Sciatic nerve (tissue), 2 donors: ENCODE measurements around the gene PKM. TPM values are rescaled to one million over a fixed set of nuclear protein-coding genes. Genes with fewer than 3 reads are reported as not detected.
A peak's percentile ranks its signal among the peaks of the same experiment; 100 is the strongest.

ENCODE experiments used
- ATAC-seq: fragments of 200-7000 bp; cut with Tn5 transposase; one replicate; pipeline ENCODE4 v1.9.1; 2020; ENCODE audit warnings: mild to moderate bottlenecking, moderate library complexity
- DNase-seq: peaks from one replicate; pipeline ENCODE4 v3.0.0-alpha.2; 2020; ENCODE audit warnings: low spot score
- intact Hi-C: fragments of 100-400 bp; cut with DNase I; formaldehyde crosslinking; loops from one replicate; pipeline ENCODE4 v1.14.2; 2022
- total RNA-seq: library from RNA; stranded (reverse); fragmentation: NEBNext Ultra II Directional; extraction: Animal tissue kit (Norgen Biotek cat#: 25700); gene quantifications from one replicate; pipeline ENCODE4 v1.2.1, GENCODE V29; 2021
- donor health status: DM: no; HTN: no; CAD: no.
- donor health status: DM: no; HTN: no; CAD: no.

PKM gene
- total RNA-seq, 1 donor from 2014 or later: 385 TPM

DNA sequence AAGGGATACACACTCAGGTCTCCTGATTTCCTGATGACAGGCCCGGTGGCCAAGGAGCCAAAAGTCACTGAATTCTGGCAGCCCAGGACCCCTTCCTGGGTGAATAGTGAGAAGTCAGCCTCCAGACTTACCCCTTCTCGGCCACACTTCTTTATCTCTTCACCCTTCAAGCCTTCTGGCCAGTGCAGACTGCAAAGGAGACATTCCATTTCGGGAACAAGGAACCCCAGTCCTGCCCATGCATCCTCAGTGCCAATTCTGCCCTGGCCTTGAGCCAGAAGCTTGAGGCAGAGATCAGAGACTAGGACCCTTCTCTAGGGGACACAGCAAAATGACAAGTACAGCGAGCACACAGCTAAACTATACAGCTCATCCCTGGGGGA lies 62.2 kb downstream of the PKM start:
- intact Hi-C loops: loop anchor here (10.0 kb wide), 1 partner anchor 424 kb away; no protein-coding TSS in a partner anchor
- no peak for ATAC-seq
- no peak for DNase-seq

- no peak for ATAC-seq
- intact Hi-C loops: loop anchor here (10.0 kb wide), 1 partner anchor 423 kb away; no protein-coding TSS in a partner anchor
These were observed 62.7 kb downstream of the PKM start for GRCh38 chr15:72168131-72168807.

DNA sequence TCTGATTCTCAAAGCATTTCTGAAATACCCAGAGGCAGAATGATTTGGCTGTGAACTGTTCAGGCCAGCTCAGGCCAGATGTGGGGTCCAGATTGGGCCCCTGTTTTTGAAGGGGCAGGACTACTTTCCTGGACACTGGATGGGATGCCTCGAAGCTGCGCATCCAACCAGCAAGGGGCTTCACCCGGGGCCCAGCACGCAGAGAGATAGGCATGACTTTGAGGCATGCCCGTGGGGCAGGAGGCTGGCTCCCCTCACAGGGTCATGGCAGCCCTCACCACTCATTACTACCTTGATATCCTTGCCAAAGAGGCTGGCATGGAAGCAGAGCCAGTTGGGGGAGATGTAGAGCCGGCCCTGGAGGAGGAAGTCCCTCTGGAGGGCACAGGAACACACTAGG lies 63.5 kb downstream of the PKM start:
- intact Hi-C loops: loop anchor here (10.0 kb wide), 1 partner anchor 423 kb away; no protein-coding TSS in a partner anchor
- DNase-seq (no peak), ATAC-seq (no peak)

More at GRCh38 chr15:72168131-72168807, 62.7 kb downstream of the PKM start:
- no peak for DNase-seq

DNA sequence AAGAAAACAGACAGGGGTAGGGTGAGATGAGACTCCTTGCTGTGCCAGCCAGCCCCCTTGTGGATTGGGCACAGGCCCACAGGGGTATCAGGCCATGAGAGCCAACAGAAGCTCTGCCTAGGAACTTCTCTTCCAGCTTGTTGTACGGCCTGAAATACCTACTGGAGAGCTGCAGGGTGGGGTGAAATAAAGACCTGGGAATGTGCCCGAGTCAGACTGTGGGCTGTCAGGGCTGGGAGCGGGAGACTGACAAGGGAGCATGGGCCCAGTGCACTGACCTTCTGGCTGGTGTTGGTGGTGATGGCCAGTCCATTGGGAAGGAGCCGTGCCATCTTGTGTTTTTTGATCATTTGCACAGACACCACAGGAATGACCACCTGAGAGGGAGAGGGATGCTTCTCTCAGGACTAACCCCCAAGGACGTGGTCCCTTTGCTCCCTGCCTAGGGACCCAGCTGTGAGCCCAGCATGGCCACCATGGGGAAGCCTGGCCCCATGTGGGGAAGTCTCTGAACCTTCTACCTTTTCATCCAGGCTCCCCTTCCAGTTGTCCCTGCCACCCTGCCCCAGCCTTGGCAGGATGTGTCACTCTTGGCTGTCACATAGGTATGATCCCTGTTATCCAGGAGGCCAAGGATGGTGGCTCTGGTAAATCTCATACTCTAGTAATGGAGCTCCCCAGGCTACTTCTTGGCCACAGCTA lies 64.1 kb downstream of the PKM start:
- no peak for ATAC-seq
- intact Hi-C loops: loop anchor here (10.0 kb wide), 1 partner anchor 422 kb away; no protein-coding TSS in a partner anchor
- no peak for DNase-seq

DNA sequence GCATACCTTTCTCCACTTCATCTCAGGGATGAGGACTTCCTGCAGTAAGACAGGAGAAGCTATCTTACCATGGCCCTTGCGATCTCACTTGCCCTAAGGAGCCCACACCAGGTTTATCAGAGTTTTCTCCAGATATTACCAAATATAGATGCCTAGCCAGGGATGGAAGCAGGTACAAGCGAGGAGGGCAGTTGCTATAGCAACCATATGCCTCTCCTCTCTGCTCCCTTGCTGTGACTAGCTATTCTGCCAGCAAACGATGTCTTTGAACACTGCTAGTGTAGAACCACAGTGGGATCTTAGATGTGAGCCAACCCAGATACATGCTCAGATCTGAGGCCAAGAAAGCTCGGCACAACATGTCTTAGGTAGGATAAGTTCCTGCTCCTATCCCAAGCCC lies 67.3 kb downstream of the PKM start:
- intact Hi-C loops: loop anchor here (10.0 kb wide), 1 partner anchor 419 kb away; no protein-coding TSS in a partner anchor
- ATAC-seq (no peak), DNase-seq (no peak)

GRCh38 chr15:72162569-72162968 lies 68.4 kb downstream of the PKM start:
- intact Hi-C loops: loop anchor here (10.0 kb wide), 1 partner anchor 418 kb away; no protein-coding TSS in a partner anchor
- no peak for ATAC-seq
- no peak for DNase-seq

DNA sequence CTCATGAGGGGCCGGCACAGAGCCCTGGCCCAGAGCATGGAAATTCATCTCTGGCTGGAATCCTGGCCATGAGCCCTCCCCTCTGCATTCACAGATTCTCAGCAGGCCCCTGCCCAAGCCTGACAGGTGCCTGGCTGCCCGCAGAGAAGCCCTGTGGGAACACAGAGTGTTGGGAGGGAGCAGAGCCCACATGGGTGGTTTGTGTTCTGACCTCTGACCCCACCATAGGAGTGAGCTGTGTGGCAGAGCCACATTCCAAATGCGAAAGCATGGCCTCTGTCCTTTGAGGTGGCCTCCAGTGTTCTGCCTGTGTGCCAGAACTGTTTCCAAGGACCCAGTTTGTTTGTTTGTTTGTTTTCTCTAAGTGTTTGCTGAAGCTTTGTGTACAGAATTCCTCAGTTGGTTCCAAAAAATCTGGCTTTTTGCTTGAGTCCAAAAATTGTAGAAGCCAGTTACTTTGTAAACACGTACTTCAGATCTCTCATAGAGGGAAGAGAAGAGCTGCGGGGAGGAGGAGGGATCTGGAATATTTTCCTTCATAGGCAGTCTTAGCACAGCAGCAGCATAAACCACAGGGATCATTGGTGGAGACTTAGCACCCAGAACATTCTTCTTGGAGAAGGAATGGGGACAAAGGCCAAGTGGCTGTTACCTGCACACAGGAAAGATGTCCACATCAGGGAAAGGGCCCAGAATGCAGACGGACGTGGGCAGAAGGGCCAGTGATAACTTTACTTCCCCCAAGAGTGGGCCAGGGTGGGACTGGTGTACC lies 69.4 kb downstream of the PKM start:
- no peak for DNase-seq
- intact Hi-C loops: loop anchor here (10.0 kb wide), 1 partner anchor 417 kb away; no protein-coding TSS in a partner anchor
- ATAC-seq: peak; percentile 55

DNA sequence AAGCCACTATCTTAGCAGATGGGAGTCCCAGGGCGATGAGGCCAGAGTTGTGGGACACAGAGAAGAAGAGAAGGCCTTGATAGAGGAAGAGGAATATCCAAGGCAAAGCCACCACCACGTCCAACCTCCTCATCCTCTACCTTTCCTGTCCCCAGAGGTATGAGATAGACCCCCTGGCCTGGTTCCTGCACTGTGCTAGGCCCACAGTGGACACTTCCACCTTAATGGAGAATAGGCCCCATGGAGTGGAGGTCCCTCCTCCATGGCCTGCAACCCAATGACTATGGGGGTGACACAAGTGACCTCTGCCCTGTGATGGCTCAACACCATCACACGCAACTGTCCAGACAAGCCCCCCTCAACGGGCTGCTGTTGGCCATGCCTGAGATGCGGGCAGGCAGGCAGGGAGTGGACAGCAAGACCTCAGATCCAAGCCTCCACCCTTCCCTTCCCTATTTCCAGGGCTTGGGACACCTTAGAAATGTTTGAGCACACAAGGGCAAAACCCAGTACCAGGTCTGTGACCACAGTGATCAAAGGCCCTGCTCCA lies 70.2 kb downstream of the PKM start:
- intact Hi-C loops: loop anchor here (10.0 kb wide), 1 partner anchor 416 kb away; no protein-coding TSS in a partner anchor
- ATAC-seq: no peak
- DNase-seq: no peak

DNA sequence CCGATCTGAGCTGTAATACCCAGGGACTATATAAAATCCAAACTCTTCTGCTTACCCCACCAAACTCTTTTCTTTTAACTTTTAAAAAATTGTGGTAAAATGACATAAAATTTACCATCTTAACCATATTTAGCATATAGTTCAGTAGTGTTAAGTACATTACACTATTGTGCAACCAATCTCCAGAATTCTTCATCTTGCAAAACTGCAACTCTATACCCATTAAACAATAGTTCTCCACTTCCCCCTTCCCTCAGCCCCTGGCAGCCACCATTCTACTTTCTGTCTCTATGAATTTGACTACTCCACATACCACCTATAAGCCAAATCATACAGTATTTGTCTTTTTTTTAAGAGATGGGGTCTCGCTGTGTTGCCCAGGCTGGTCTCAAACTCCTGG lies 74.1 kb downstream of the PKM start:
- ATAC-seq (no peak), DNase-seq (no peak)
- intact Hi-C loops: no loop called here

GRCh38 chr15:72155635-72156616 lies 75.1 kb downstream of the PKM start:
- DNase-seq: peak; percentile 94
- intact Hi-C loops: no loop called here

GRCh38 chr15:72155003-72155621 lies 75.9 kb downstream of the PKM start:
- DNase-seq: peak; percentile 83
- ATAC-seq: peak; percentile 64
- intact Hi-C loops: no loop called here

More at GRCh38 chr15:72155635-72156616, 75.1 kb downstream of the PKM start:
- peak; percentile 96 for ATAC-seq

DNA sequence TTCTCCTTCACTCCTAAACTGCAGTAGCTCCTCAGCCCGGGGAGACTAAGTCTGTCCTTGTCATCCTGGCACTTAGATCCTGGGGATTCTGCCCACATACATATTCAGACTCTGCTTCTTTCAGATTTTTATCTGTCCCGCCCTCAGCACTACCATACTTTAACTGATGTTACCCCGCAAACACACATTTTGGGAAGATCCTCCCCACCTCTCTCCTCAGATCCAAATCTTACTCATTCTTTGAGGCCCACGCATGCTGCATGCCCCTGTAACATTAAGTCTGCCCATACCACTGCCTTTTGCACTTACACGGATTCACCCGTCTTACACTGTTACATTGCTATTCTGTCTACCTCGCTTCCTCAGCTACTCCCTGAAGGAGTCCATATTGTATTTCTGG lies 76.7 kb downstream of the PKM start:
- intact Hi-C loops: no loop called here
- ATAC-seq: no peak
- DNase-seq: no peak

GRCh38 chr15:72153269-72154000 lies 77.6 kb downstream of the PKM start:
- no peak for DNase-seq
- intact Hi-C loops: no loop called here
- ATAC-seq: no peak
